Head of caudate nucleus (tissue), 42 donors: Measurements from ENCODE around the gene TAOK2.
"Not testable (repeated sequence)": the region's sequence is repeated elsewhere in the genome, so short reads cannot be mapped to it uniquely, and the experiment has no call there.

Experiments used
- DNase-seq, 42 donors: peaks; one replicate each; pipeline versions ENCODE4 v3.0.0 to v3.0.0-alpha.2; 2020 to 2021; ENCODE audit warnings: mixed read lengths in 7 of 42
- intact Hi-C: fragments of 100-400 bp; cut with DNase I; formaldehyde crosslinking; loops from one replicate; pipeline ENCODE4 v1.15.0; 2022

Gene TAOK2

DNA sequence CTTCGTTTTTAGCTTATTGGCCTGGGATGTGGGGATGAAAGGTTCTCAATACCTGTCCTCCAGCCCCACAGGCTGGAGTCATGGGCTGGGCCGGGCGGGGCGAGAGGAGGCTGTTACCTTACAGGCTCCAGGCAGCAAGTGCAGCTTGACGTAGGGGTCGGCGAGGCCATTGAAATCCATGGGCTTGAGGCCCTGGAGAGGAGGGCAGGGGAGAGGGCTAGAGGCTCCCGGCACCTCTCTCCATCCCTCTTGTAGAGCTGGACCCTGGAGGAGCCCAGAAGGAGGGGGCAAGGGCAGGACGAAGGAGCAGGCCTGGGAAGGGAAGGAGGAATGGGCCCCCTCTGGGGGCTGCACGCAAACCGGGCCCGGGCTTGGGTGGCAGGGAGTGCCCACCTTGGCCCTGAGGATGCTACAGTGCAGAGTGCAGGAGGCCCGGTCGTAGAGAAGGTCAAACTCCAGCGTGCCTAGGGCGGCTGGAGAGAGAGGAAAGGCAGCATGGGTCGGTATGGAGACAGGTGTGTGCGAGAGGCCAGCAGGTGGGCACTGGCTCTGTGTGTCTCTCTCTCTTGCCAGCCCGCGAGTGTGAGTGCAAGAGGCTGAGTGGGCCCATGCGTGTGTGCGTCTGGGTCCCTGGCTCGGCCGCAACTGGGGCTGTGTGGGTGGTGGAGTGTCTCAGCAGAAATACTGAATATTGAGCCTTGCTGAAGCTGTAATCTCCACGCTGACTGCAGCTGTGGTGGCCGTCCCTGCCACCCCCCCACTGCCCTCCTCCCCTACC is 35.6 kb downstream of the TAOK2 start:
- intact Hi-C loops, result no loop called here
- DNase-seq, result no peak

DNA sequence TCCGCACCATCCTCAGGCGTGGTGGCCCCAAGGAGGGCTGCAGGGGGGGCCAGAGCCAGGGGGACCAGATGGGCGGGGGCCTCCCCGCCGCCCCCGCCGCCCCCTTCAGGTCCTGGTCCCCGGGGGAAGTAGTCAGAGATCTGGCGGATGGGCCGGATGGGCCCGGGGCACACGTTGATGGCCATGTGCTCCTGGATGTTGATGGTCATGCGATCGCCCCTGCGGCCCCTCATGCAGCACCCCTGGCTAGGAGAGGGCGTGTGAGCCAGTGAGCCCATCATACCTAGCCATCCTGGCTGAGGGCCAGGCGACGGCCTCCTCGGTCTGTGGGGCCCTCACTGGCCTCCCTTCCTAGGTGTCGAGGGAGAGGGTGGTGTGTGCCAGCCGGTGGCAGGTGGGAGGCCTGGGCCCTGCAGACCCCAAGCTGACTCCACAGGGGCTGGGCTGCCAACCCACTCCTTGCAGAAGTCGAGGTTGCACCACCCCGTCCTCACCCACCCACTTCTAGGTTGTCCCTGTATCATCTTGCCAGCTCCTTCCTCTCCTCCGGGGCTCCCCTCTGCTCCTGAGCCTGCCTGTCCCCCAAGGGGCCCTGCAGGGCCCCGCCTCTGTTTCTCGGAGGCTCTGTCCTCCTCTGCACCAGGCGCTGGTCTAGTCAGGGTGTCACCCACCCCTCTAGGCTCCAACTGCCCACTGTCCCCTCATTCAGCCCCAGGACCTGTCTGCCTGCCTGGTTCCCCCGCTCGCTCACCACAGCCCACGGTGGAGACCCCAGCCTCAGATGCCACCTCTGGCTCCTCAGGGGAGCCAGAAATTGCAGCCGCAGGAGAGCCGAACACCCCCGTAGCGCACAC is 36.5 kb downstream of the TAOK2 start:
- intact Hi-C loops, result no loop called here
- no peak for DNase-seq

DNA sequence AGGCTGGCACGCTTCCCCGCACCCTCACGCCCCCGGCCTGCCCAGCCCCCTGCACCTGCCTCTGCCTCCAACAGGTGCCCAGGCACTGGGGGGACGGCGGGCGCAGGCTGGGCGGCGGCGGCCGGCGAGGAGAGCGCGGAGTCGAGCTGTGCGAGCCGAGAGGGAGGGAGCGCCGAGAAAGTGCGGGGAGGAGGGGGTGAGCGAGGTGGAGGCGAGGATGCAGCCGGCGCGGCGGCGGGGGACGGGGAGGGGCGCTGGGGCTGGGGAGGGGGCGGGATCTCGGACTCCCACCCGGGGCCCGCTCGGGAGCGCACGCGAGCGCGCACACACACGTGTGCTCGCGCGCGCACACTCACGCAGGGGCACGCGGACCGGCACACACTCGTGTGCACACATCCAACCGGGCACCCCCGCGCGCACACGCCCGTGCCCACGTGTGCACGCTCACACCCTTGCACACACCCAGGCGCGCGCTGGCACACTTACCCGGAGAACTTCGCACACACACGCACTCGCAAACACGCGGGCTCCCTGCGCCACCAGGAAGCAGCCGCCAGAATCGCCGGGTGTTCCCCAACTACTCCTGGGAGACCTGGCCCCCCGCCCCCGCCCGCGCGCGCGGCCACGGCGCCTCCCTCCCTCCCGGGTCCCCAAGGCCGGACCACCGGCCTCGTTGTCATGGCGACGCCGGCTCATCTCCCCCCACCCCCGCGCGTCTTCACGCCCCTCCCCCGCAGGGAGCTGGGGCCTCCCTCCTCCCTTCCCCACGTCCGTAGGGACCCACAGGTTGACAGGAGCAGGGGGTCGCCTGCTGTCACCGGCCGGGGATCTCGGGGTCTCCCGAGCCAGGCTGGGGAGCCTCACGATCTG is 37.4 kb downstream of the TAOK2 start, which contains the start of gene DOC2A:
Gene DOC2A, minus strand, starts transcription at position 184 of the 870 bp plus-strand sequence. CDS start 805 bp downstream, outside the sequence.
- intact Hi-C loops, result no loop called here
- peak in 18 of 42 donors; percentile 29 to 71 (median 44) for DNase-seq

DNA sequence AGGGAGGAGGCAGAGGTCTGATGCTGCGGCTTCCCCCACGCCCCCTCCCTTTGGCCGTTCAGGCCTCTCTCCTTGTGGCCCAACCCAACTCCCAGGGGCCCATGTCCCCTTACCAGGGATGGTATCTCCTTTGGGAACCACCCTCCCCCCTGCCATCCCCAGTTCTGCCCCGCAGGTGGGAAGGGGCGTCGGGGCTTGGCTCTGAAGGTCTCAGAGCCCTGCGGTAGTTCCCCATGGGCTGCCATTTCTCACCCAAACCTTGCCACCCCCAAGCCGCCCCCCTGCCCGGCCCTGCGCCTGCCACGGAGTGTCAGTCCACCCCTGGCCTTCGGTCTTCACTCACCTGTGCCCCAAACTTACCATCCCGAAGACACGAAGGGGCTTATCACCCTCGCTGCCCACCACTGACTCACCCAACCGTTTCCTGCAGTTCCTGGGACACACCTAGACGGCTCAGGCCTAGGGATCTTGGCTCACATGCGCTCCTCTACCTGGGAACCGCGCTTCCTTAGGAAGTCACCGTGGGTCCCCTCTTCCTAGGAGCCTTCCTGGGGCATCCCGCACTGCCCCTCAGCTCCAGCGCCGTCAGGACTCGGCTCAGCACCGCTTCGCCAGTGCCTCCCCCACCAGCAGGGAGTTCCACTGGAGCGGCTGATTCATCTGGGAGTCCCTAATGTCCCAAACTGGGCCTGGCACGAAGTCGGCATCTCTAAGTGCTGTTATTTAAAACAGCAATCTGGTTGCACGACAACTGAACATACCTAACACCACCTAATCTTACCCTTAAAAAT is 38.2 kb downstream of the TAOK2 start:
- intact Hi-C loops, result no loop called here
- no peak for DNase-seq

DNA sequence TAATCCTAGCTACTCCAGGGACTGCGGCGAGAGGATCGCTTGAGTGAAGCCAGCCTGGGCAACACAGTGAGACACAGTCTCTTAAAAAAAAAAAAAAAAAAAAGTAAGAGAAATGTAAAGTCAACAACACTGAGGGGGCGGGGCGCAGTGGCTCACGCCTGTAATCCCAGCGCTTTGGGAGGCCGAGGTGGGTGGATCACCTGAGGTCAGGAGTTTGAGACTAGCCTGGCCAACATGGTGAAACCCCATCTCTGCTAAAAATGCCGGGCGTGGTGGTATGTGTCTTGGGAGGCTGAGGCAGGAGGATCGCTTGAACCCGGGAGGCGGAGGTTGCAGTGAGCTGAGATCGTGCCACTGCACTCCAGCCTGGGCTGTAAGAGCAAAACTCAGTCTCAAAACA is 38.9 kb downstream of the TAOK2 start:
- DNase-seq, intact Hi-C loops: not testable (repeated sequence)

DNA sequence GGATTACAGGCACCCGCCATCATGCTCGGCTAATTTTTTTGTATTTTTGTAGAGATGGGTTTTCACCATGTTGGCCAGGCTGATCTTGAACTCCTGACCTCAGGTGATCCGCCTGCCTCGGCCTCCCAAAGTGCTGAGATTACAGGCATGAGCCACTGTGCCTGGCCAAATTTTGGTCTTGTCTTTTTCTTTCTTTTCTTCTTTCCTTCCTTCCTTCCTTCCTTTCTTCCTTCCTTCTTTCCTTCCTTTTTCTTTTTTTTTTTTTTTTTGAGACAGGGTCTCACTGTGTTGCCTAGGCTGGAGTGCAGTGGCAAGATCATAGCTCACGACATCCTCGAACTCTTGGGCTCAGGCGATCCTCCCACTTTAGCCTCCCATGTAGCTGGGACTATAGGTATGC is 41.8 kb downstream of the TAOK2 start:
- DNase-seq, intact Hi-C loops: not testable (repeated sequence)

DNA sequence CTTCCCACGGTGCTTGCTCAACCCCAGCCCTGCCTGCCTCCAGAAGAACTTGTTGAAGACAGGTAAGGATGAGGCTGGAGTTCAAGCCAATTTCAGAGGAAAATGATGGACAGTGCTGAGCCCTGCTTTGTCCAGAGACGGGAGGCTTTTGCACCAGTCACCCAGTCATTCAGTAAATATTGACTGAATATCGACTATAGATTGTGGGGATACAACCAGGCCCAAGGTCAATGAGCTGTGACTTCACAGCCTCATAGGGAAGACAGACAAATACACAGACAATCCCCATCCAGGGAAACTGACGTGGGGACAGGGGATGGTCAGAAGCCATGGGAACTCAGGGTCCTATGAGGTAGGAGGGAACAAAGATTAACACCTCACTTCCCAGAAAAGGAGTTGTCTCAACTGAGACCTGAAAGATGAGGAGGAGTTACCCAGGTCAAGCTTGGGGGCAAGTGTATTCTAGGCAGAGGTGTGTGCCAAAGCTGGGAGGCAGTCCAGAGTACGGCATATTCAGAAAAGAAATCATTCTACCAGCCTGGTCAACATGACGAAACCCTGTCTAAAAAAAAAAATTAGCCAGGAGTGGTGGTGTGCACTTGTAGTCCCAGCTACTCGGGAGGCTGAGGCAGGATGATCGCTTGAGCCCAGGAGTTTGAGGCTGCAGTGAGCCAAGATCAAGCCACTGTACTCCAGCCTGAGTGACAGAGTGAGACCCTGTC is 43.0 kb downstream of the TAOK2 start:
- DNase-seq, result no peak
- intact Hi-C loops, result no loop called here

DNA sequence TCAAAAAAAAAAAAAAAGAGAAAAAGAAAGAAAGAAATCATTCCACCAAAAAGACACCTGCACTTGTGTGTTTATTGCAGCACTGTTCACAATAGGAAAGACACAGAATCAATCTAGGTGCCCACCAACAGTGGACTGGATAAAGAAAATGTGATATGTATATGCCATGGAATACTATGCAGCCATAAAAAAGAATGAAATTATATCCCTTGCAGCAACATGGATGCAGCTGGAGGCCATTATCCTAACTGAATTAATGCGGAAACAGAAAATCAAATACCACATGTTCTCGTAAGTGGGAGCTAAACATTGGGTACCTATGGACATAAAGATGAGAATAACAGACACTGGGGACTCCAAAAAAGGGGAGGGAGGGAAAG is 43.6 kb downstream of the TAOK2 start:
- no peak for DNase-seq
- intact Hi-C loops, result no loop called here

DNA sequence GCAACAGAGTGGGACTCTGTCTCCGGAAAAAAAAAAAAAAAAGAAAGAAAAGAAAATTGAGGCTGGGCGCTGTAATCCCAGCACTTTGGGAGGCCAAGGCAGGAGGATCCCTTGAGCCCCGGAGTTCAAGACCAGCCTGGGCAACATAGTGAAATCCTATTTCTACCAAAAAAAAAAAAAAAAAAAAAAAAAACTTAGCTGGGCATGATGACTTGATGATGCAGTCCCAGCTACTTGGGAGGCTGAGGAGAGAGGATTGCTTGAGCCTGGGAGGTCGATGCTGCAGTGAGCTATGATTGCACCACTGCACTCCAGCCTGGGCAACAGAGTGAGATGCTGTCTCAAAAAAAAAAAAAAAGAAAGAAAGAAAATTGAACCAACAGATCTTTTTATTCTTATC is 44.3 kb downstream of the TAOK2 start:
- DNase-seq, intact Hi-C loops: not testable (repeated sequence)

DNA sequence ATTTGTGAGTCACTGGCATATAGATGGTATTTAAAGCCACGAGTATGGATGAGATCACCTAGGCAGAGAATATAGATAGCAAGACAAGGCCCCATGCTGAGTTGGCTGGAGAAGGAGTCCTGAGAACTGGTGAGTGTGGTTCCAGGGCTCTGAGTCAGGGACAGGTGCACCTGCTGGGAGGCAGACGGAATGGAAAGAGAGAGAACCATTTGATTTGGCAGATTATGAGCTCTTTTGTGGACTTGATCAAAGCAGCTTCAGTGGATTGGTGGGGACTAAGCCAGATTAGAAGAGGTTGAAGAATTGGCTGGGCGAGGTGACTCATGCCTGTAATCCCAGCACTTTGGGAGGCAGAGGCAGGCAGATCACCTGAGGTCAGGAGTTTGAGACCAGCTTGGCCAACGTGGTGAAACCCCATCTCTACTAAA is 45.1 kb downstream of the TAOK2 start:
- DNase-seq, result no peak
- intact Hi-C loops, result no loop called here

DNA sequence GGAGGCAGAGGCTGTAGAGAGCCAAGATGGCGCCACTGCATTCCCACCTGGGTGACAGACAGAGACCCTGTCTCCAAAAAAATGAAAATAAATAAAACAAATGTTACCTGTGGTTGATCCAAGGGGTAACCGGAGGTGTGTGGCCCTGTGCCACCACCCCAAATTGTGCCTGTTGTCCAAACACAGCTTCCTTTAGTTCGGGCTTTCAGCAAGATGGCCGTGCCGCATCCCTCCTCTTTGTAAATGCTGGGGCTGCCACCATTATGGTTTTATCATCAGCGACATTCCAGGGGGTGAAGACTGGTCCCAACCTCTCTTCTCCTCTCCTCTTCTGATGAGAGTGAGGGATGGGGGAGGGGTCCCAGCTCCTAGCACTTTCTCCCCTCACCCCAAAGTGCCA is 49.2 kb downstream of the TAOK2 start, which contains the start of gene C16orf92:
Gene C16orf92, plus strand, starts transcription at position 312 of the 400 bp plus-strand sequence. CDS start 143 bp downstream, outside the sequence.
- intact Hi-C loops, result no loop called here
- no peak for DNase-seq

DNA sequence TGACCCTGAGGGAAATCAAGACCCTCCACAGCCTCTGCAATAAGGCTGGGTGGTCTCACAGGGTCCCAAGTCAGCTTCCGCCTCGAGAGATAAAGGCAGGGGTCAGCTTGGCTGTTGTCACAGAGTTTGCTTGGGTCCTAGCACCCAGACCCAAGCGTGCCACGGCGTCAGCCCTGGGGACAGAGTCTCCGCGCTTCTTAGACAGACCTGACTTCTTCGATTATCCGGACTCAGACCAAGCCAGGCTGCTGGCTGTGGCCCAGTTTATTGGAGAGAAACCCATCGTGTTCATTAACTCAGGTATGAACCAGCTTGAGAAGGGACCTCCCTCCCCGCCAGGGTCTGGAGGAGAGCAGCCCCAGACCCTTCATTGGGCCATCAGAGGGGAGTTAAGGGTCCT is 49.9 kb downstream of the TAOK2 start:
- intact Hi-C loops, result no loop called here
- DNase-seq, result no peak

DNA sequence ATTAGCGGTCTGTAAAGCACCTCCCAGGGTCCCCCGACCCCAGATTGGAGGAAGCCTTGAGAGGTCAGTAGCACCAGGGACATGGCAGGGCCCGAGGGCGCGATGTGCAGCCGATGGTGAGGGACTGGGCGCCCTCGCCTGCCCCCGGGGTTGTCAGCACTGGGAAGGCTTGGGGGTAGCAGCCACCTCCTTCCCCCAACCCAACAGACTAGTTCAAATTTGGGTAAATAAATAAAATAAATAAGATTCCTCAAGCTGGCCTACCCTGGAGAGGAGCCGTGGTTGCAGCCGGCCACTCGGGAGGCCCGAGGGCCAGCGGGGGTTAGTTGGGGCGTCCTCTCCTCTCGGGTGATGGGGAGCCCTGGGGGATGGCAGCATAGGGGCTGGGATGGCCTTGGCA is 50.8 kb downstream of the TAOK2 start:
- DNase-seq, result no peak
- intact Hi-C loops, result no loop called here

DNA sequence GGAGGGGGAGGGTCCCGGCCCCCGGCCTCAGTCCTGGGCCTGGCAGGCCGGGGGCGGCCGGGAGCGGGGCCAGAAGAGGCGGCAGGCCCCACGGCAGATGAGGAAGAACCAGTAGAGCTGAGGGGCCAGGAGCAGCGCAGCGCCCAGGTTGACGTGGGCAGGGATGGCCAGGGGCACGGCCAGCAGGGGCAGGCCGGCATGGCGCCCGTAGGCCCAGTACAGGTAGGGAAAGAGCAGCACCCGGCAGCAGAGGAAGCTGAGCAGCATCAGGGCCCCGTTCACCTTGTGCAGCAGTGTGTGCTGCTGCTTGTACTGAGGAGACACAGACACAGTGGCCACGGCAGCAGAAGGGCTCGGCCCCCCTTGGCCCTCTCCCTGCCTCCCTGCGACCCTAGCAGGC is 51.5 kb downstream of the TAOK2 start:
- intact Hi-C loops, result no loop called here
- no peak for DNase-seq

DNA sequence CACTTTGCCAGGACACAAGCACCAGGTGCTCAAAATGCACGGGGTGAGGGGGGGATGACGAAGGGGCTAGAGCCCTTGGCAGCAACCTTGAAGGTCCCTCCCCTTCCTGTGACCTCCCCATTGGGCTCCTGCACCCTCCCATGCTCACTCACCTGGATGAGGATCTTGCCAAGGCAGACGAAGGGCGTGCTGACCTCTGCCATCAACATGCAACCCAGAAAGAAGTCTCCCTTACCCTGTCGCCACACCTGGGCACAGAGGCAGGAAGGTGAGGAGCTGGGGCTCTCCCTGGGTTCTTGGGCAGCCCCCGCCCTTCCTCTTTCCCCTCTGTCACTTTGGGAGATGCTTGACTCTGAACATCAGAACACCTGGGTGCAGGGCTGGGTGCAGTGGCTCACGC is 51.9 kb downstream of the TAOK2 start:
- intact Hi-C loops, result no loop called here
- no peak for DNase-seq

DNA sequence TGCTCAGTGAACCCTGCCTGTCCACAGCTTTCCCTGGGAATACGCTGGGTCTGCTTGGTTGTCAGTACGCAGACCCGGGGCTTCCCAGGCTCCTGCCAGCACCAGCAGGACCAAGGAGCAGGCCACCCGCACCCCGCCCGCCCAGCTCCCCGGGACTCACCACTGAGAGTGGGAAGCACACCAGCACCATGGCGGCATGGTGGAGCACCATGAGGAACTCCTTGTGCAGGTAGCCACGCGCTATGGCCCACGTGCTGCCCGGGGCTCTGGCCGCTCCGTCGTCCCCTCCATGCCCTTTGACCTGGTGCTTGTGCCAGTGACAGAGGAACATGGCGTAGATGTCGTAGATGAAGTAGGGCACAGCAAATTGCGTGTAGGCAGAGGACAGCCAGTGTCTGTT is 52.8 kb downstream of the TAOK2 start:
- DNase-seq, result no peak
- intact Hi-C loops, result no loop called here

DNA sequence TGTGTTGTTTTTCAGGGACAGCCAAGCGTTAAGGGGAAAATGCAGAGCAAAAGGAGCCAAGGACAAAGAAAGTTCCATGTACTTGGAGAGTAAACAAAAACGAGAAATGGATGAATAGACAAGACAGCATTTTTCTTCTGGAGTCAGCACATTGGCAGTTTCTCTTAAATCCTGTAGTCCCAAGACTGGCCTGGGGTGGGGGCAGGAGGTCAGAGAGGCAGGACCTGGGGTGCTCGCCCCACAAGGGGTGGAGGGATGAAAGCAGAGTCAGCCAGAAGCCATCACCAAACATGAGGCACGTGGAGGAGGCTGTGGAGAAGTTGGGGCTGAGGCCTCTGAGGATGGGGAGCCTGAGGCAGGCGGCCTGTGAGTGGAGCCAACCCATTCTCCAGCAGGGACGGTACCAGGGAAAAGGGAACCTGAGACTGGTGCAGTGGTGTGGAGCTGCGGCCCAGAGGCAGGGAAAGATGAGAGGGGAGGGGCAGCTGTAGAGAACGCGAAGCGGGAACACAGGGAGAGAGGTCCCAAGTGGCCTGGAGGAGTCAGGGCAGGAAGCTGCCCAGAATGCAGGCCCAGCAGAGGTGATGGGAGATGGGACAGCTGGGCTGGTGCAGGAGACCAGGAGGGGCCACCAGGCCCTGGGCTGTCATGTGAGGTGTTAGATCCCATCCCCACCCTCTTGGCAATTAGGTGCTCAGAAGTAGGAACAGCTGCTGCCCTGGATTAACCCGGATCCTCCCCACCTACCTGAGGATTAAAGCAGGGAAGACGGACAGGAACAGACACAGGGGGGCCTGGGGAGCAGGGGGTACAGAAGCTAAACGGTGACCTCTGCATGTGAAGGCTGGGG is 54.1 kb downstream of the TAOK2 start:
- intact Hi-C loops, result no loop called here
- no peak for DNase-seq
